ENCODE results near the gene NCR3LG1.

GRCh38 chr11:17392872-17393271, 41.3 kb downstream of the NCR3LG1 start:
- TF ChIP-seq CTCF (IDR thresholded peaks at IDR 0.05; ENCODE audit: low read depth, low read length, poor library complexity, severe bottlenecking) (no peak), EZH2phosphoT487 (IDR thresholded peaks at IDR 0.05; ENCODE audit: borderline replicate concordance, low read length) (no peak)
